PC-3 (cell line): ENCODE data around the gene ARHGEF17.

ENCODE experiments used
- EZH2 ChIP-seq: fragments of 300-600 bp; sonication (generic); IDR thresholded peaks from one replicate; pipeline ENCODE4 v1.6.1; 2017; ENCODE audit warnings: antibody characterized with exemption, mild to moderate bottlenecking, low read length; ENCODE audit not compliant: unreplicated experiment
- TF ChIP-seq, protein P1 (sequence below): fragments of 300-600 bp; sonication (generic); conservative IDR thresholded peaks from 2 replicates; pipeline ENCODE4 v1.5.1; 2017; ENCODE audit warnings: antibody characterized with exemption, low read depth, mild to moderate bottlenecking, low read length

DNA sequence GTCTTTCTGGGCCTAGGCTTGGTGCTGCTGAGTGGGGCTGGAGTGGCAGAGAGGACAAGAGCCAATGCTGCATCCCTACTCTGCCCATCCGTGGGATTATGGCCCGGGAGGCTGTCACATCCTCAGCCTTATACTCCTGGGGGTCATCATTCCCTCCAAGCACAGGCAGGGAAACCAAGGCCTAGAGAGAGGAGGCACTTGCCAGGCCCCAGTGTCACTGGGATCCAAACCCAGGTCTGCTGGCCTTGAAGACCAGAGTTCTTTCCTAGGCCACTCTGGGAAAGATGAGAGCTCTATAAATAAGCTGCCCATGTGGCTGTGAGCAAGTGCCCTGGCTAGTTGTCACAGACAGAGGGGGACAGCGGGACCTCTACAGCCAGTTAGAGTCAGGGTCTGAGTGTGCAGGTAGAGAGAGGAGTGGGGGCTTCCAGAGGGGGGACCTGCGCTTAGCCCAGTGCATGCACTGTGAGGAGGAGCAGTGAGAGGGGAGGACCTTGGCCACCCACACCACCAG is 72.9 kb downstream of the ARHGEF17 start:
- TF ChIP-seq, protein P1, sequence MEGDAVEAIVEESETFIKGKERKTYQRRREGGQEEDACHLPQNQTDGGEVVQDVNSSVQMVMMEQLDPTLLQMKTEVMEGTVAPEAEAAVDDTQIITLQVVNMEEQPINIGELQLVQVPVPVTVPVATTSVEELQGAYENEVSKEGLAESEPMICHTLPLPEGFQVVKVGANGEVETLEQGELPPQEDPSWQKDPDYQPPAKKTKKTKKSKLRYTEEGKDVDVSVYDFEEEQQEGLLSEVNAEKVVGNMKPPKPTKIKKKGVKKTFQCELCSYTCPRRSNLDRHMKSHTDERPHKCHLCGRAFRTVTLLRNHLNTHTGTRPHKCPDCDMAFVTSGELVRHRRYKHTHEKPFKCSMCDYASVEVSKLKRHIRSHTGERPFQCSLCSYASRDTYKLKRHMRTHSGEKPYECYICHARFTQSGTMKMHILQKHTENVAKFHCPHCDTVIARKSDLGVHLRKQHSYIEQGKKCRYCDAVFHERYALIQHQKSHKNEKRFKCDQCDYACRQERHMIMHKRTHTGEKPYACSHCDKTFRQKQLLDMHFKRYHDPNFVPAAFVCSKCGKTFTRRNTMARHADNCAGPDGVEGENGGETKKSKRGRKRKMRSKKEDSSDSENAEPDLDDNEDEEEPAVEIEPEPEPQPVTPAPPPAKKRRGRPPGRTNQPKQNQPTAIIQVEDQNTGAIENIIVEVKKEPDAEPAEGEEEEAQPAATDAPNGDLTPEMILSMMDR = no peak
- TF ChIP-seq EZH2 = no peak
